ENCODE measurements around the gene PARD3. TPM values are rescaled to one million over a fixed set of nuclear protein-coding genes. Genes with fewer than 3 reads are reported as not detected.

Gene PARD3
- total RNA-seq, 1 donor from 2014 or later: 34.1 TPM

GRCh38 chr10:34143466-34143865 is 671.6 kb downstream of the PARD3 start:
- DNase-seq (no peak), ATAC-seq (no peak)
- Histone ChIP-seq H3K27ac (no peak overlapping the region), H3K27me3 (ENCODE audit: low read depth) (no peaks in the 10 kb centered on the region), H3K4me3 (no peak overlapping the region), H3K4me1 (no peaks in the 10 kb centered on the region), H3K9me3 (no peaks in the 10 kb centered on the region), H3K36me3 (no peaks in the 10 kb centered on the region)
- no peak for TF ChIP-seq CTCF (IDR thresholded peaks at IDR 0.05)
- intact Hi-C loops (cut with DNase I): no loop called here

GRCh38 chr10:34141032-34141680 is 673.9 kb downstream of the PARD3 start:
- H3K9me3 ChIP-seq: no peaks in the 10 kb centered on the region
- no peaks in the 10 kb centered on the region for H3K4me1 ChIP-seq
- H3K27me3 ChIP-seq (ENCODE audit: low read depth): no peaks in the 10 kb centered on the region
- no peak overlapping the region for H3K27ac ChIP-seq
- intact Hi-C loops (cut with DNase I): no loop called here
- no peak for TF ChIP-seq CTCF (IDR thresholded peaks at IDR 0.05)
- H3K4me3 ChIP-seq: no peak overlapping the region
- no peak for DNase-seq
- H3K36me3 ChIP-seq: no peaks in the 10 kb centered on the region
- ATAC-seq: no peak

GRCh38 chr10:34139559-34139958 is 675.5 kb downstream of the PARD3 start:
- DNase-seq (no peak), ATAC-seq (no peak)
- no peaks in the 10 kb centered on the region for H3K27me3 ChIP-seq (ENCODE audit: low read depth)
- no peaks in the 10 kb centered on the region for H3K36me3 ChIP-seq
- intact Hi-C loops (cut with DNase I): no loop called here
- no peak overlapping the region for H3K27ac ChIP-seq
- no peak for TF ChIP-seq CTCF (IDR thresholded peaks at IDR 0.05)
- no peak overlapping the region for H3K4me3 ChIP-seq
- no peaks in the 10 kb centered on the region for H3K9me3 ChIP-seq
- H3K4me1 ChIP-seq: no peaks in the 10 kb centered on the region

GRCh38 chr10:34137955-34138354 is 677.1 kb downstream of the PARD3 start:
- H3K27me3 ChIP-seq (ENCODE audit: low read depth): no peaks in the 10 kb centered on the region
- intact Hi-C loops (cut with DNase I): no loop called here
- H3K4me3 ChIP-seq: no peak overlapping the region
- H3K9me3 ChIP-seq: no peaks in the 10 kb centered on the region
- H3K4me1 ChIP-seq: no peaks in the 10 kb centered on the region
- H3K27ac ChIP-seq: no peak overlapping the region
- ATAC-seq (no peak), DNase-seq (no peak)
- no peak for TF ChIP-seq CTCF (IDR thresholded peaks at IDR 0.05)
- no peaks in the 10 kb centered on the region for H3K36me3 ChIP-seq

GRCh38 chr10:34137201-34137600 is 677.9 kb downstream of the PARD3 start:
- ATAC-seq (no peak), DNase-seq (no peak)
- no peak overlapping the region for H3K27ac ChIP-seq
- H3K9me3 ChIP-seq: no peaks in the 10 kb centered on the region
- no peak for TF ChIP-seq CTCF (IDR thresholded peaks at IDR 0.05)
- no peaks in the 10 kb centered on the region for H3K36me3 ChIP-seq
- intact Hi-C loops (cut with DNase I): no loop called here
- H3K4me1 ChIP-seq: no peaks in the 10 kb centered on the region
- H3K27me3 ChIP-seq (ENCODE audit: low read depth): no peaks in the 10 kb centered on the region
- no peak overlapping the region for H3K4me3 ChIP-seq

Data from lower lobe of right lung (tissue), 2 donors.